HG03342 (cell line): Measurements from ENCODE around the gene POLA2.

Experiments used
- ATAC-seq: cut with Tn5 transposase; IDR thresholded peaks from one replicate; pipeline ENCODE4 v1.9.1; 2021; ENCODE audit warnings: mild to moderate bottlenecking, moderate library complexity; ENCODE audit not compliant: unreplicated experiment

The POLA2 gene

GRCh38 chr11:65280646-65281045, 18.9 kb downstream of the POLA2 start:
- no peak for ATAC-seq

- no peak for ATAC-seq
Observed at GRCh38 chr11:65286686-65287085, 24.9 kb downstream of the POLA2 start.

- no peak for ATAC-seq
Observed at GRCh38 chr11:65287601-65288000, 25.8 kb downstream of the POLA2 start.

- ATAC-seq: no peak
Observed at GRCh38 chr11:65288706-65289536, 27.2 kb downstream of the POLA2 start.

- no peak for ATAC-seq
Observed at GRCh38 chr11:65290448-65291165, 28.8 kb downstream of the POLA2 start.

GRCh38 chr11:65291613-65292012, 29.9 kb downstream of the POLA2 start:
- ATAC-seq: no peak

- ATAC-seq: no peak
Observed at GRCh38 chr11:65292890-65293289, 31.1 kb downstream of the POLA2 start.

- no peak for ATAC-seq
Observed at GRCh38 chr11:65293909-65294381, 32.2 kb downstream of the POLA2 start.

GRCh38 chr11:65295001-65295400, 33.2 kb downstream of the POLA2 start:
- ATAC-seq: no peak

- no peak for ATAC-seq
Observed at GRCh38 chr11:65295571-65296341, 34.0 kb downstream of the POLA2 start.

- ATAC-seq: no peak
Observed at GRCh38 chr11:65297026-65297672, 35.4 kb downstream of the POLA2 start.

GRCh38 chr11:65298131-65298535, 36.4 kb downstream of the POLA2 start:
- ATAC-seq: no peak

- no peak for ATAC-seq
Observed at GRCh38 chr11:65298655-65299179, 37.0 kb downstream of the POLA2 start.

GRCh38 chr11:65300621-65301275, 39.0 kb downstream of the POLA2 start:
- ATAC-seq: no peak

- no peak for ATAC-seq
Observed at GRCh38 chr11:65301491-65302329, 39.9 kb downstream of the POLA2 start.

- ATAC-seq: no peak
Observed at GRCh38 chr11:65303555-65303954, 41.8 kb downstream of the POLA2 start.

- ATAC-seq: no peak
Observed at GRCh38 chr11:65304110-65304509, 42.3 kb downstream of the POLA2 start.

- ATAC-seq: no peak
Observed at GRCh38 chr11:65304613-65305012, 42.9 kb downstream of the POLA2 start.
